Loucy (cell line): ENCODE measurements around the gene SLC31A2.

Experiments
- EZH2phosphoT487 ChIP-seq: fragments of 200-600 bp; IDR thresholded peaks from 2 replicates; pipeline ENCODE4 v1.6.1; 2018; ENCODE audit warnings: antibody characterized with exemption, mild to moderate bottlenecking, moderate library complexity, borderline replicate concordance
- TF ChIP-seq, protein P1 (sequence below): fragments of 200-600 bp; sonication (generic); conservative IDR thresholded peaks from 2 replicates; pipeline ENCODE4 v1.5.1; 2014; ENCODE audit warnings: mild to moderate bottlenecking, antibody characterized with exemption, low read length

GRCh38 chr9:113186137-113186755, 35.4 kb downstream of the SLC31A2 start:
- TF ChIP-seq, protein P1, sequence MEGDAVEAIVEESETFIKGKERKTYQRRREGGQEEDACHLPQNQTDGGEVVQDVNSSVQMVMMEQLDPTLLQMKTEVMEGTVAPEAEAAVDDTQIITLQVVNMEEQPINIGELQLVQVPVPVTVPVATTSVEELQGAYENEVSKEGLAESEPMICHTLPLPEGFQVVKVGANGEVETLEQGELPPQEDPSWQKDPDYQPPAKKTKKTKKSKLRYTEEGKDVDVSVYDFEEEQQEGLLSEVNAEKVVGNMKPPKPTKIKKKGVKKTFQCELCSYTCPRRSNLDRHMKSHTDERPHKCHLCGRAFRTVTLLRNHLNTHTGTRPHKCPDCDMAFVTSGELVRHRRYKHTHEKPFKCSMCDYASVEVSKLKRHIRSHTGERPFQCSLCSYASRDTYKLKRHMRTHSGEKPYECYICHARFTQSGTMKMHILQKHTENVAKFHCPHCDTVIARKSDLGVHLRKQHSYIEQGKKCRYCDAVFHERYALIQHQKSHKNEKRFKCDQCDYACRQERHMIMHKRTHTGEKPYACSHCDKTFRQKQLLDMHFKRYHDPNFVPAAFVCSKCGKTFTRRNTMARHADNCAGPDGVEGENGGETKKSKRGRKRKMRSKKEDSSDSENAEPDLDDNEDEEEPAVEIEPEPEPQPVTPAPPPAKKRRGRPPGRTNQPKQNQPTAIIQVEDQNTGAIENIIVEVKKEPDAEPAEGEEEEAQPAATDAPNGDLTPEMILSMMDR, result no peak
- TF ChIP-seq EZH2phosphoT487, result no peak
